ENCODE measurements around the gene SFT2D1.

DNA sequence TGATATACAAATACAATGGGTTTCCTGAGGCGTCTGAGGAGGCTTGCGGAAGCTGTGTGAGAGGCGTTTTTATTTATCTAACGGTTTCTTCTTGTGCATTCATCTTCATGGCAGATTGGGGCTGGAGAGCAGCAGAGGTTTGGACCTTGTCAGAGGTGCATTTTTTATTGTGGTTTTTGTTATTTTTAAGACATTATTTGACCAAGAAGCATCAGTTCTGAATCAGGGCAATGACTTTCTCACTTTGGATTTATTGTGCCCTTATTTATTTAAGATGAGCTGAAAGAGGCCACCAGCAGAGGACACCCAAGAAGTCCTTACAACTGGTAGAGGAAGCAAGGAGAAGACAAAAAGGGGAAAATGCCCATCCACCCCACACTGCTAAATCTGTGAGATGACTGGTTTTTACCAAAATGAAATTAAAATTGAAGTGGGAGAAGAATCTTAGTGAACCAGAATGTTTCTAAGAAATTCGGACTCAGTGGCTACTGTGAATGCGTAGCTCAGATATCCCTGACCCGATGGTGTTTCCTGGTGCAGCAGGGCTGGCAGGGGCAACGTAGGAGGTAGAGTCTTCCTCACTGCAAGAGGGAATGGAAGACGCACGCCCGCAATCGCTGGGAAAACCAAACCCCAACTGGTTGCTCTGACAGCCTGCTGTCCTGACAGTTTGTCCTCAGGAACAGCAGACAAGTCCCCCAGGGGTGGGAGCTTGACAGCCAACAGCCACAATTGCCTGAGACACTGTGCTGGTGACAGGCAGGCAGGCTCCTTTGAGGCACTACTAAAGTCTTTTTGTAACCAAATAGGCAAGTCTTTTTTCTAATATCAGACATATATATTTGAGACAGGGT, 48.4 kb downstream of the SFT2D1 start:
- TF ChIP-seq CTCF (IDR thresholded peaks at IDR 0.05): no peak
- no peak for TF ChIP-seq POLR2A (IDR thresholded peaks at IDR 0.05)
